ENCODE measurements around the gene NPNT.

Gene NPNT

GRCh38 chr4:105912633-105913032 is 17.4 kb downstream of the NPNT start:
- no peak for DNase-seq (ENCODE audit: low read depth)
- TF ChIP-seq, protein P1, sequence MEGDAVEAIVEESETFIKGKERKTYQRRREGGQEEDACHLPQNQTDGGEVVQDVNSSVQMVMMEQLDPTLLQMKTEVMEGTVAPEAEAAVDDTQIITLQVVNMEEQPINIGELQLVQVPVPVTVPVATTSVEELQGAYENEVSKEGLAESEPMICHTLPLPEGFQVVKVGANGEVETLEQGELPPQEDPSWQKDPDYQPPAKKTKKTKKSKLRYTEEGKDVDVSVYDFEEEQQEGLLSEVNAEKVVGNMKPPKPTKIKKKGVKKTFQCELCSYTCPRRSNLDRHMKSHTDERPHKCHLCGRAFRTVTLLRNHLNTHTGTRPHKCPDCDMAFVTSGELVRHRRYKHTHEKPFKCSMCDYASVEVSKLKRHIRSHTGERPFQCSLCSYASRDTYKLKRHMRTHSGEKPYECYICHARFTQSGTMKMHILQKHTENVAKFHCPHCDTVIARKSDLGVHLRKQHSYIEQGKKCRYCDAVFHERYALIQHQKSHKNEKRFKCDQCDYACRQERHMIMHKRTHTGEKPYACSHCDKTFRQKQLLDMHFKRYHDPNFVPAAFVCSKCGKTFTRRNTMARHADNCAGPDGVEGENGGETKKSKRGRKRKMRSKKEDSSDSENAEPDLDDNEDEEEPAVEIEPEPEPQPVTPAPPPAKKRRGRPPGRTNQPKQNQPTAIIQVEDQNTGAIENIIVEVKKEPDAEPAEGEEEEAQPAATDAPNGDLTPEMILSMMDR (conservative IDR thresholded peaks at IDR 0.05; ENCODE audit: control insufficient read depth, insufficient read depth, low read depth, low read length), result no peak
- H3K4me3 ChIP-seq (ENCODE audit: control insufficient read depth, low read depth, low read length), result no peak overlapping the region

- no peak overlapping the region for H3K4me3 ChIP-seq (ENCODE audit: control insufficient read depth, low read depth, low read length)
- TF ChIP-seq, protein P1 (conservative IDR thresholded peaks at IDR 0.05; ENCODE audit: control insufficient read depth, insufficient read depth, low read depth, low read length), result no peak
- DNase-seq (ENCODE audit: low read depth), result no peak
Observed at GRCh38 chr4:105917171-105917685, 22.0 kb downstream of the NPNT start.

DNA sequence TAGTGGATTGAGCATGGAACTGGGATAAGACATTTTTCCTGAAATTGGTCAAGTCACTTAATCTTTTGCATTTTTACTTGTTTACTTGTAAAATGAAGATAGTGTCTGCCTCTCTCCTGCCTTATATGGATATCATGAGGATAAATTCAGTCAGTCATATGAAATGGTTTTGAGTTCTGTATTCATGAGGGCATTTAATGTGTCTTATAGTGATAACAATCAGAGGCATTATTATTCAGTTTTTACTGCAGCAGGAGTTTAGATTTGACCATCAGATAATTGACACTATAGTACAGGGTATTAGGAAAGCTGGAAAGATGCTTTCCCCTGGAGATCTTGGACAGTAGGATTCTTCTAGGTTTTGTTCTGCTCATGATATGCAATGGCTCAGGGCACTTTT is 26.0 kb downstream of the NPNT start:
- TF ChIP-seq, protein P1 (conservative IDR thresholded peaks at IDR 0.05; ENCODE audit: control insufficient read depth, insufficient read depth, low read depth, low read length), result no peak
- no peak overlapping the region for H3K4me3 ChIP-seq (ENCODE audit: control insufficient read depth, low read depth, low read length)
- no peak for DNase-seq (ENCODE audit: low read depth)

DNA sequence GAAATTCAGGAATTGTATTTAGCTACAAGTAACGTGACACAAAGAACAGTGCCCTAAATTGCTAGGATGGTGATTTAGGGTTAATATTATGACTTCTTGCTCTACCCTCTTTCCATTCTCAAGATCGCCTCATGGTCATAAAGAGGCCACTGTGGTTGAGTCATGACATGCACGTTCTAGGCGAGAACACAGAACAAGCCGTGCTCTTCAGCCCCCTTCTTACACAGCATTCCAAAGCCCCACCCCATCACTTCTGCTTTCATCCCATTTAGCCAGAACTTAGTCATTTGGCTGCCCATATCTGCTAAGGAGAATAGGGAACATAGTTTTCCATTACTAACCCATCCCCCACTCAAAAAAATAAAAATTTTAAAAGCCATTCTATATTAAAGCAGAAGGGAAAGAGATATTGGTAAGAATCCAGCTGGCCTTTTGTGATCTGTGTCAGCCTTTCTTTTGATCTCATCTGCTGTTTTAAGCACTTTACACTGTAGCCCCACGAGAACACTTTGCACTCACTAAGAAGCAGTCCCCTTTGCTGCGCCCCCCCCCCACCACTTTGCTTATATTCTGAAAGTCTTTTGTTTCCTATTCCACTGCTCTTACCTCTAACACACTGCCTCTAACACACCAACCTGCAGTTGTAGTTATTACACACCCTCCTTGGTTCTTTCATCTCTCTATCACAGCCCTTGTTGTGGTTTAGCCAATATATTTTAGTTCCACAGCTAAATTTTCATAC is 28.4 kb downstream of the NPNT start:
- no peak overlapping the region for H3K4me3 ChIP-seq (ENCODE audit: control insufficient read depth, low read depth, low read length)
- DNase-seq (ENCODE audit: low read depth), result peak; percentile 75
- TF ChIP-seq, protein P1 (conservative IDR thresholded peaks at IDR 0.05; ENCODE audit: control insufficient read depth, insufficient read depth, low read depth, low read length), result no peak

GRCh38 chr4:105924341-105924740 is 29.1 kb downstream of the NPNT start:
- no peak for DNase-seq (ENCODE audit: low read depth)

GRCh38 chr4:105930698-105931097 is 35.4 kb downstream of the NPNT start:
- H3K4me3 ChIP-seq (ENCODE audit: control insufficient read depth, low read depth, low read length), result no peak overlapping the region
- DNase-seq (ENCODE audit: low read depth), result no peak
- TF ChIP-seq, protein P1 (conservative IDR thresholded peaks at IDR 0.05; ENCODE audit: control insufficient read depth, insufficient read depth, low read depth, low read length), result no peak

More at GRCh38 chr4:105924341-105924740, 29.1 kb downstream of the NPNT start:
- TF ChIP-seq, protein P1 (conservative IDR thresholded peaks at IDR 0.05; ENCODE audit: control insufficient read depth, insufficient read depth, low read depth, low read length), result no peak
- no peak overlapping the region for H3K4me3 ChIP-seq (ENCODE audit: control insufficient read depth, low read depth, low read length)

Measured in fibroblast of mammary gland (primary cell).